GM12878 (cell line): ENCODE measurements around the gene IL37. TPM values are rescaled to one million over a fixed set of nuclear protein-coding genes. Genes with fewer than 3 reads are reported as not detected.

Experiments used
- ATAC-seq: fragments of 200-7000 bp; cut with Tn5 transposase; 3 replicates; pipeline ENCODE4 v1.9.1; 2020; ENCODE audit warnings: mild to moderate bottlenecking, moderate library complexity
- BruUV-seq: library from RNA; stranded (reverse); fragments of 400-500 nt; replicated peaks from 2 replicates; lab custom pipeline; 2021; lab: Mats Ljungman, UMichigan
- CTCF ChIA-PET: fragments of 300-600 bp; sonication (Branson Sonifier 250); formaldehyde crosslinking; extraction: SDS; loops from one replicate; lab custom pipeline; 2021; ENCODE audit warnings: inconsistent platforms; lab: Yijun Ruan, JAX
- POLR2A ChIA-PET: fragments of 350-600 bp; formaldehyde crosslinking; extraction: SDS; loops from one replicate; lab custom pipeline; 2021; ENCODE audit warnings: inconsistent platforms; lab: Charles Lee
- RAD21 ChIA-PET: fragments of 300-600 bp; sonication (Branson Sonifier 250); formaldehyde crosslinking; loops from one replicate; lab custom pipeline; 2023; ENCODE audit warnings: antibody characterized with exemption; ENCODE audit not compliant: unreplicated experiment; lab: Charles Lee
- SMC1A ChIA-PET: fragments of 300-600 bp; sonication (Branson Sonifier 250); formaldehyde crosslinking; loops from one replicate; lab custom pipeline; 2023; ENCODE audit not compliant: unreplicated experiment, uncharacterized antibody; lab: Charles Lee
- DNase-seq: peaks from one replicate; pipeline ENCODE4 v3.0.0-alpha.2; 2011; ENCODE audit warnings: low read depth, low spot score
- FAIRE-seq: peaks from 3 replicates; lab custom pipeline; 2011; peaks lifted over from hg19 to GRCh38; lab: Jason Lieb, UNC
- H2AFZ ChIP-seq: 2 replicates; pipeline ENCODE4 v1.6.0; 2011; ENCODE audit warnings: low read depth, low read length, control low read depth; ENCODE audit not compliant: control insufficient read depth
- H3K27ac ChIP-seq: 2 replicates; pipeline ENCODE4 v1.5.1; 2011; ENCODE audit warnings: control low read depth; ENCODE audit not compliant: control insufficient read depth, insufficient read depth
- H3K27me3 ChIP-seq, 2 experiments: replicated peaks in 1 of 2; 2 replicates each; pipeline versions ENCODE4 v1.6.0 to v1.6.1; 2011; ENCODE audit warnings: low read length in 1 of 2; ENCODE audit not compliant: control insufficient read depth in 2 of 2, insufficient read depth in 2 of 2
- H3K36me3 ChIP-seq, 2 experiments: 2 replicates each; pipeline ENCODE4 v1.5.1; 2011; ENCODE audit warnings: low read length in 1 of 2; ENCODE audit not compliant: control insufficient read depth in 2 of 2, insufficient read depth in 2 of 2
- H3K4me1 ChIP-seq: 2 replicates; pipeline ENCODE4 v1.6.1; 2011; ENCODE audit warnings: mild to moderate bottlenecking, low read length, moderate library complexity, mixed read lengths; ENCODE audit not compliant: control insufficient read depth, insufficient read depth
- H3K4me2 ChIP-seq: 2 replicates; pipeline ENCODE4 v1.6.0; 2011; ENCODE audit warnings: control low read depth; ENCODE audit not compliant: control insufficient read depth, insufficient read depth
- H3K4me3 ChIP-seq: fragments of 200-600 bp; sonication (generic); 2 replicates; pipeline ENCODE4 v1.5.1; 2016
- H3K79me2 ChIP-seq: 2 replicates; pipeline ENCODE4 v1.6.0; 2011; ENCODE audit warnings: low read length; ENCODE audit not compliant: control insufficient read depth, insufficient read depth
- H3K9ac ChIP-seq: 2 replicates; pipeline ENCODE4 v1.8.0; 2011; ENCODE audit warnings: low read length, control low read depth, mixed read lengths; ENCODE audit not compliant: control insufficient read depth, insufficient read depth
- H3K9me3 ChIP-seq: replicated peaks from 3 replicates; pipeline ENCODE4 v1.5.1; 2011; ENCODE audit warnings: mild to moderate bottlenecking, low read length; ENCODE audit not compliant: control insufficient read depth, insufficient read depth
- H4K20me1 ChIP-seq: 2 replicates; pipeline ENCODE4 v1.6.0; 2011; ENCODE audit not compliant: control insufficient read depth, insufficient read depth
- NFIC ChIP-seq: IDR thresholded peaks from 2 replicates; pipeline ENCODE4 v1.6.1; 2012; ENCODE audit warnings: low read depth, mild to moderate bottlenecking, inconsistent platforms, low read length, moderate library complexity
- NKRF ChIP-seq: fragments of 450-650 bp; conservative IDR thresholded peaks from 2 replicates; pipeline ENCODE4 v1.6.1; 2017; ENCODE audit warnings: mild to moderate bottlenecking, moderate library complexity
- SUPT20H ChIP-seq: IDR thresholded peaks from 2 replicates; pipeline ENCODE4 v1.6.1; 2011; ENCODE audit warnings: low read depth, mild to moderate bottlenecking, low read length, moderate library complexity, borderline replicate concordance; ENCODE audit not compliant: control insufficient read depth
- ZBTB33 ChIP-seq: fragments of 450-650 bp; IDR thresholded peaks from 2 replicates; pipeline ENCODE4 v1.6.1; 2017; ENCODE audit warnings: mild to moderate bottlenecking
- ZNF622 ChIP-seq: fragments of 450-650 bp; IDR thresholded peaks from 2 replicates; pipeline ENCODE4 v1.6.1; 2017; ENCODE audit warnings: mild to moderate bottlenecking, inconsistent platforms
- WGBS: methylation state at CpG from one replicate; pipeline ENCODE4 v1.1.6; 2016; ENCODE audit warnings: low lambda C conversion rate; ENCODE audit not compliant: insufficient replicate concordance, insufficient coverage; ENCODE audit errors: missing lambda C conversion rate; 5-methylcytosine and 5-hydroxymethylcytosine counted together
- in situ Hi-C: fragments of 300-500 bp; cut with MboI; formaldehyde crosslinking; loops from 9 replicates; pipeline ENCODE4 v1.14.3; 2018; ENCODE audit warnings: mixed read lengths
- intact Hi-C: fragments of 100-400 bp; cut with micrococcal nuclease; formaldehyde crosslinking; loops from one replicate; pipeline ENCODE4 v1.14.2; 2022; ENCODE audit not compliant: unreplicated experiment
- polyA plus RNA-seq, 11 experiments: library from polyadenylated mRNA; depleted of rRNA in 4 of 11; unstranded in 6 of 11; stranded (reverse) in 5 of 11; fragments of >200 nt; fragmentation: Nextera tagmentation in 4 of 11; fragmentation: Illumina TruSeq in 1 of 11; extraction: Ambion mirVana in 4 of 11; extraction: Trizol in 1 of 11; gene quantifications; 1 replicate in 1 of 11; 2 replicates in 10 of 11; pipeline versions ENCODE4 v1.2.1 to v1.2.3, GENCODE V29; 2011 to 2016; ENCODE audit warnings: inconsistent platforms in 2 of 11, missing spikeins in 2 of 11, low read depth in 1 of 11
- total RNA-seq, 4 experiments: library from RNA; depleted of rRNA in 3 of 4; stranded (reverse); fragments of >200 nt in 3 of 4; fragmentation: Illumina TruSeq in 1 of 4; extraction: Trizol in 1 of 4; gene quantifications; 2 replicates each; pipeline versions ENCODE4 v1.2.1 to v1.2.3, GENCODE V29; 2013 to 2021
- TF ChIP-seq, protein P1 (sequence below): fragments of 150-350 bp; IDR thresholded peaks from 2 replicates; pipeline ENCODE4 v1.6.1; 2016; ENCODE audit warnings: low read depth, low read length

Gene IL37
- total and polyA plus RNA-seq, 10 of the 15 experiments (the other 5 are each of a cell fraction or from before 2014, with no cell fraction given), result 0.41 to 0.54 TPM; not detected in 8

- ATAC-seq, result no peak
- Histone ChIP-seq H3K4me3 (no peak overlapping the region), H4K20me1 (no peaks in the 10 kb centered on the region), H3K4me2 (no peak overlapping the region), H3K4me1 (peaks cover 27% of the 10 kb centered on the region), H3K27me3 (no peaks in the 10 kb centered on the region), H3K79me2 (no peaks in the 10 kb centered on the region), H3K9me3 (no peaks in the 10 kb centered on the region), H2AFZ (no peak overlapping the region), H3K36me3 (no peaks in the 10 kb centered on the region), H3K9ac (no peak overlapping the region), H3K27ac (no peak overlapping the region)
- ChIA-PET CTCF (interaction anchor here (1.6 to 12.0 kb wide), 2 partner anchors 13 to 130 kb away, joined by 3 to 496 read pairs; no protein-coding TSS in a partner anchor), SMC1A (interaction anchor here (0.6 to 12.1 kb wide), 7 partner anchors 9 to 126 kb away, joined by 3 to 362 read pairs (median 4); no protein-coding TSS in a partner anchor), RAD21 (interaction anchor here (1.0 to 11.8 kb wide), 2 partner anchors 8 to 126 kb away, joined by 3 to 281 read pairs; no protein-coding TSS in a partner anchor), POLR2A (interaction anchor here (0.6 kb wide), 1 partner anchor 124 kb away, joined by 5 read pairs; no protein-coding TSS in a partner anchor)
- no peak for TF ChIP-seq ZNF622
- no peak for TF ChIP-seq SUPT20H
- TF ChIP-seq NKRF, result no peak
- no TSS peak for BruUV-seq
- intact Hi-C loops, result no loop called here
- 61% methylated on average over 4 of the region's 4 CpGs for WGBS
- no peak for DNase-seq
- FAIRE-seq, result no peak
- in situ Hi-C loops, result loop anchor here (5.0 kb wide), 1 partner anchor 125 kb away; no protein-coding TSS in a partner anchor
Measured at GRCh38 chr2:112876971-112877361, 34.0 kb upstream of the IL37 start.

- H4K20me1 ChIP-seq, result no peaks in the 10 kb centered on the region
- H3K9ac ChIP-seq, result no peak overlapping the region
- no peaks in the 10 kb centered on the region for H3K27me3 ChIP-seq
- no peak for FAIRE-seq
- WGBS, result 96% methylated on average over 6 of the region's 6 CpGs
- H2AFZ ChIP-seq, result no peak overlapping the region
- no TSS peak for BruUV-seq
- intact Hi-C loops, result no loop called here
- no peak for ATAC-seq
- ChIA-PET SMC1A (interaction anchor here (0.6 to 12.1 kb wide), 8 partner anchors 9 to 126 kb away, joined by 3 to 362 read pairs (median 4); no protein-coding TSS in a partner anchor), POLR2A (interaction anchor here (0.6 kb wide), 1 partner anchor 127 kb away, joined by 3 read pairs; no protein-coding TSS in a partner anchor), RAD21 (interaction anchor here (1.0 to 11.8 kb wide), 2 partner anchors 8 to 126 kb away, joined by 3 to 281 read pairs; no protein-coding TSS in a partner anchor), CTCF (interaction anchor here (1.6 to 12.0 kb wide), 2 partner anchors 13 to 130 kb away, joined by 3 to 496 read pairs; no protein-coding TSS in a partner anchor)
- DNase-seq, result no peak
- no peak overlapping the region for H3K4me3 ChIP-seq
- peaks cover 28% of the 10 kb centered on the region for H3K4me1 ChIP-seq
- no peaks in the 10 kb centered on the region for H3K36me3 ChIP-seq
- H3K4me2 ChIP-seq, result no peak overlapping the region
- H3K9me3 ChIP-seq, result no peaks in the 10 kb centered on the region
- H3K27ac ChIP-seq, result no peak overlapping the region
- no peaks in the 10 kb centered on the region for H3K79me2 ChIP-seq
- in situ Hi-C loops, result loop anchor here (5.0 kb wide), 1 partner anchor 125 kb away; no protein-coding TSS in a partner anchor
- TF ChIP-seq ZBTB33 (no peak), NFIC (no peak)
- TF ChIP-seq, protein P1, sequence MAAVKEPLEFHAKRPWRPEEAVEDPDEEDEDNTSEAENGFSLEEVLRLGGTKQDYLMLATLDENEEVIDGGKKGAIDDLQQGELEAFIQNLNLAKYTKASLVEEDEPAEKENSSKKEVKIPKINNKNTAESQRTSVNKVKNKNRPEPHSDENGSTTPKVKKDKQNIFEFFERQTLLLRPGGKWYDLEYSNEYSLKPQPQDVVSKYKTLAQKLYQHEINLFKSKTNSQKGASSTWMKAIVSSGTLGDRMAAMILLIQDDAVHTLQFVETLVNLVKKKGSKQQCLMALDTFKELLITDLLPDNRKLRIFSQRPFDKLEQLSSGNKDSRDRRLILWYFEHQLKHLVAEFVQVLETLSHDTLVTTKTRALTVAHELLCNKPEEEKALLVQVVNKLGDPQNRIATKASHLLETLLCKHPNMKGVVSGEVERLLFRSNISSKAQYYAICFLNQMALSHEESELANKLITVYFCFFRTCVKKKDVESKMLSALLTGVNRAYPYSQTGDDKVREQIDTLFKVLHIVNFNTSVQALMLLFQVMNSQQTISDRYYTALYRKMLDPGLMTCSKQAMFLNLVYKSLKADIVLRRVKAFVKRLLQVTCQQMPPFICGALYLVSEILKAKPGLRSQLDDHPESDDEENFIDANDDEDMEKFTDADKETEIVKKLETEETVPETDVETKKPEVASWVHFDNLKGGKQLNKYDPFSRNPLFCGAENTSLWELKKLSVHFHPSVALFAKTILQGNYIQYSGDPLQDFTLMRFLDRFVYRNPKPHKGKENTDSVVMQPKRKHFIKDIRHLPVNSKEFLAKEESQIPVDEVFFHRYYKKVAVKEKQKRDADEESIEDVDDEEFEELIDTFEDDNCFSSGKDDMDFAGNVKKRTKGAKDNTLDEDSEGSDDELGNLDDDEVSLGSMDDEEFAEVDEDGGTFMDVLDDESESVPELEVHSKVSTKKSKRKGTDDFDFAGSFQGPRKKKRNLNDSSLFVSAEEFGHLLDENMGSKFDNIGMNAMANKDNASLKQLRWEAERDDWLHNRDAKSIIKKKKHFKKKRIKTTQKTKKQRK, result no peak
Measured at GRCh38 chr2:112877423-112877822, 33.5 kb upstream of the IL37 start.
